A549 (cell line): ENCODE data around the gene MFN2. TPM values are rescaled to one million over a fixed set of nuclear protein-coding genes. Genes with fewer than 3 reads are reported as not detected.

Source experiments
- ATAC-seq, 2 experiments: fragments of 200-7000 bp in 1 of 2; fragments of >200 bp in 1 of 2; cut with Nextera tagmentation in 1 of 2; cut with Tn5 transposase in 1 of 2; 3 replicates each; pipeline versions ENCODE4 v1.8.0 to v1.9.1; 2018 to 2020; ENCODE audit warnings: mild to moderate bottlenecking in 1 of 2, moderate library complexity in 1 of 2
- CTCF ChIA-PET: fragments of 300-600 bp; sonication (Branson Sonifier 250); formaldehyde crosslinking; extraction: SDS; loops from one replicate; lab custom pipeline; 2021; ENCODE audit warnings: antibody characterized with exemption, inconsistent platforms; lab: Yijun Ruan, JAX
- POLR2A ChIA-PET: fragments of 350-600 bp; formaldehyde crosslinking; extraction: SDS; loops from one replicate; lab custom pipeline; 2021; ENCODE audit warnings: antibody characterized with exemption, inconsistent platforms; lab: Yijun Ruan, JAX
- DNase-seq, 2 experiments: peaks; one replicate each; pipeline versions ENCODE4 v3.0.0 to v3.0.0-alpha.2; 2011 to 2016; ENCODE audit warnings: low read depth in 1 of 2, low spot score in 1 of 2
- FAIRE-seq: peaks from 2 replicates; lab custom pipeline; 2011; peaks lifted over from hg19 to GRCh38; lab: Jason Lieb, UNC
- H3K27ac ChIP-seq, 2 experiments: fragments of >200 bp; sonication (Bioruptor Twin); formaldehyde crosslinking; 3 replicates each; pipeline ENCODE4 v1.5.1; 2016 to 2017
- H3K4me1 ChIP-seq: fragments of >200 bp; sonication (Bioruptor Twin); formaldehyde crosslinking; 3 replicates; pipeline ENCODE4 v1.6.1; 2016
- H3K4me2 ChIP-seq: fragments of >200 bp; sonication (Bioruptor Twin); formaldehyde crosslinking; 3 replicates; pipeline ENCODE4 v1.6.1; 2016
- H3K4me3 ChIP-seq: fragments of >200 bp; sonication (Bioruptor Twin); formaldehyde crosslinking; 3 replicates; pipeline ENCODE4 v1.5.1; 2016
- H3K9me3 ChIP-seq: fragments of >200 bp; sonication (Bioruptor Twin); formaldehyde crosslinking; 3 replicates; pipeline ENCODE4 v1.6.1; 2016
- BHLHE40 ChIP-seq: IDR thresholded peaks from 2 replicates; pipeline ENCODE4 v1.6.1; 2012; ENCODE audit warnings: low read depth, low read length, inconsistent platforms
- CBX2 ChIP-seq: fragments of 200-600 bp; sonication (generic); IDR thresholded peaks from 2 replicates; pipeline ENCODE4 v1.6.1; 2016; ENCODE audit warnings: low read depth, mild to moderate bottlenecking, borderline replicate concordance
- CBX8 ChIP-seq: fragments of 200-600 bp; sonication (generic); IDR thresholded peaks from 2 replicates; pipeline ENCODE4 v1.6.1; 2016
- CHD2 ChIP-seq: fragments of 150-350 bp; IDR thresholded peaks from 2 replicates; pipeline ENCODE4 v1.6.1; 2014; ENCODE audit warnings: low read length; ENCODE audit not compliant: partially characterized antibody
- CTCF ChIP-seq: fragments of >200 bp; sonication (Bioruptor Twin); formaldehyde crosslinking; IDR thresholded peaks from 3 replicates; pipeline ENCODE4 v1.5.1; 2016
- E2F6 ChIP-seq: IDR thresholded peaks from 2 replicates; pipeline ENCODE4 v1.6.1; 2012; ENCODE audit warnings: low read depth, borderline replicate concordance
- EHMT2 ChIP-seq: fragments of 200-600 bp; sonication (generic); IDR thresholded peaks from 2 replicates; pipeline ENCODE4 v1.6.1; 2016; ENCODE audit warnings: antibody characterized with exemption, low read depth, mild to moderate bottlenecking, moderate library complexity
- ESRRA ChIP-seq: fragments of 150-350 bp; IDR thresholded peaks from 2 replicates; pipeline ENCODE4 v1.6.1; 2014; ENCODE audit warnings: mild to moderate bottlenecking, low read length, borderline replicate concordance
- FOSB ChIP-seq: fragments of 250-450 bp; sonication (Bioruptor Pico); IDR thresholded peaks from 2 replicates; pipeline ENCODE4 v1.5.0; 2020; ENCODE audit warnings: mild to moderate bottlenecking, moderate library complexity
- FOXS1 ChIP-seq: fragments of 250-450 bp; sonication (Bioruptor Pico); IDR thresholded peaks from 2 replicates; pipeline ENCODE4 v1.5.0; 2020; ENCODE audit warnings: mild to moderate bottlenecking, moderate library complexity
- HDAC2 ChIP-seq: fragments of 200-600 bp; sonication (generic); IDR thresholded peaks from 2 replicates; pipeline ENCODE4 v1.6.1; 2016
- HES2 ChIP-seq: fragments of >200 bp; sonication (Bioruptor Twin); formaldehyde crosslinking; IDR thresholded peaks from 2 replicates; pipeline ENCODE4 v1.6.1; 2016
- HOXB13 ChIP-seq: fragments of 250-450 bp; sonication (Bioruptor Pico); IDR thresholded peaks from 2 replicates; pipeline ENCODE4 v1.5.0; 2020; ENCODE audit warnings: low read depth, mild to moderate bottlenecking, moderate library complexity
- JUNB ChIP-seq: fragments of >200 bp; sonication (Bioruptor Twin); formaldehyde crosslinking; IDR thresholded peaks from 2 replicates; pipeline ENCODE4 v1.6.1; 2016
- MAFK ChIP-seq: fragments of 450-650 bp; IDR thresholded peaks from 2 replicates; pipeline ENCODE4 v1.6.1; 2014; ENCODE audit not compliant: partially characterized antibody
- MAZ ChIP-seq: fragments of 150-350 bp; IDR thresholded peaks from 2 replicates; pipeline ENCODE4 v1.6.1; 2014; ENCODE audit warnings: antibody characterized with exemption, low read depth, low read length, borderline replicate concordance
- NFE2L2 ChIP-seq: fragments of 150-350 bp; conservative IDR thresholded peaks from 2 replicates; pipeline ENCODE4 v1.6.1; 2014; ENCODE audit warnings: low read length
- NR3C1 ChIP-seq: fragments of >200 bp; sonication (Bioruptor Twin); formaldehyde crosslinking; IDR thresholded peaks from 3 replicates; pipeline ENCODE4 v1.6.1; 2017
- PHF8 ChIP-seq: fragments of 200-600 bp; sonication (generic); IDR thresholded peaks from 2 replicates; pipeline ENCODE4 v1.6.1; 2016; ENCODE audit warnings: low read depth, mild to moderate bottlenecking, antibody characterized with exemption, moderate library complexity, borderline replicate concordance
- RAD21 ChIP-seq, 2 experiments: fragments of >200 bp in 1 of 2; sonication (Bioruptor Twin) in 1 of 2; formaldehyde crosslinking in 1 of 2; IDR thresholded peaks in 1 of 2; conservative IDR thresholded peaks in 1 of 2; 2 replicates in 1 of 2; 3 replicates in 1 of 2; pipeline ENCODE4 v1.6.1; 2012 to 2018; ENCODE audit warnings: inconsistent platforms in 1 of 2
- SMC3 ChIP-seq: fragments of >200 bp; sonication (Bioruptor Twin); formaldehyde crosslinking; IDR thresholded peaks from 3 replicates; pipeline ENCODE4 v1.6.1; 2018; ENCODE audit warnings: inconsistent platforms
- TFCP2L1 ChIP-seq: fragments of 250-450 bp; sonication (Bioruptor Pico); IDR thresholded peaks from 2 replicates; pipeline ENCODE4 v1.5.0; 2021; ENCODE audit warnings: mild to moderate bottlenecking
- USF2 ChIP-seq: fragments of 450-650 bp; IDR thresholded peaks from 2 replicates; pipeline ENCODE4 v1.6.1; 2014; ENCODE audit warnings: antibody characterized with exemption
- ZC3H11A ChIP-seq: fragments of 450-650 bp; IDR thresholded peaks from 2 replicates; pipeline ENCODE4 v1.6.1; 2014; ENCODE audit warnings: antibody characterized with exemption, mild to moderate bottlenecking
- ZFP36 ChIP-seq: fragments of 450-650 bp; IDR thresholded peaks from 2 replicates; pipeline ENCODE4 v1.6.1; 2014; ENCODE audit warnings: borderline replicate concordance; ENCODE audit not compliant: partially characterized antibody
- ZNF302 ChIP-seq: fragments of 250-450 bp; sonication (Bioruptor Pico); IDR thresholded peaks from 2 replicates; pipeline ENCODE4 v1.9.0; 2021; ENCODE audit warnings: inconsistent platforms, mild to moderate bottlenecking, moderate library complexity
- ZSCAN20 ChIP-seq: fragments of 250-450 bp; sonication (Bioruptor Pico); IDR thresholded peaks from 2 replicates; pipeline ENCODE4 v1.8.0; 2022; ENCODE audit warnings: mild to moderate bottlenecking, moderate library complexity
- WGBS: methylation state at CpG from one replicate; pipeline ENCODE4 v1.1.6; 2017; ENCODE audit errors: missing lambda C conversion rate; 5-methylcytosine and 5-hydroxymethylcytosine counted together
- polyA plus RNA-seq, 4 experiments: library from polyadenylated mRNA; depleted of rRNA in 3 of 4; stranded (reverse); fragments of >200 nt; fragmentation: RNase III in 1 of 4; extraction: RNeasy Plus Mini Kit Qiagen cat#74134 plus additional on column Dnase treatment in 1 of 4; gene quantifications; 2 replicates in 3 of 4; 3 replicates in 1 of 4; pipeline ENCODE4 v1.2.3, GENCODE V29; 2011 to 2017

MFN2 gene
- polyA plus RNA-seq, 2 of the 4 experiments (the other 2 are of a cell fraction) = 34.7 to 36.8 TPM

DNA sequence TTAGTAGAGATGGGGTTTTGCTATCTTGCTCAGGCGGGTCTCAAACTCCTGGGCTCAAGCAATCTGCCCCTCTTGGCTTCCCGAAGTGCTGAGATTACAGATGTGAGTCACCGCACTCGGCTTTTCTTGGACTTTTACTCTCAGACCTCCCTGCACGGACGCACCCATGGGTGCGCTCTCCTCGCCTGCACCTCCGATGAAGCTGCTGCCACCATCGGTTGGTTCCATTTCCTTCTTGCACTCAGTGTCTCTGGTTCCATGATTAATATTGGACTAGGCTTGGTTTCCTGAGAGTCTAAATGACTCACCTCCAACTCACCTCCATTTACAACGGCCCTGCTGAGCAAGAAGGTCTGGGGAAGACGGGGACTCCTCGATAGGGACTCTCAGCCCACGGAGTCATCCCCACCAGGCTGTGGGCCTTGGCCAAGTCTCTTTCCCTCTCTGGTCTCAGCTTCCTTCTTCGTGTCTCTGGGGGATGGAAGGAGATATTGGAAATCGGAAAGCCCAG is 76.1 kb downstream of the MFN2 start:
- CTCF ChIA-PET = interaction anchor here (1.6 to 2.0 kb wide), 2 partner anchors 23 to 25 kb away, joined by 3 to 4 read pairs; no protein-coding TSS in a partner anchor
- POLR2A ChIA-PET = no interaction called here
- no peak for ATAC-seq
- no peak for DNase-seq
- FAIRE-seq = no peak
- Histone ChIP-seq H3K4me2 (no peak overlapping the region), H3K4me3 (no peak overlapping the region), H3K9me3 (no peaks in the 10 kb centered on the region), H3K27ac (no peak overlapping the region), H3K4me1 (peaks cover 8% of the 10 kb centered on the region; the same call in 1 of the 3 replicates)
- 78% methylated on average over 14 of the region's 16 CpGs for WGBS
- no peak for TF ChIP-seq SMC3
- no peak for TF ChIP-seq NFE2L2
- no peak for TF ChIP-seq E2F6
- TF ChIP-seq HES2 = no peak
- TF ChIP-seq HOXB13 (CRISPR knock-in tag) = no peak
- TF ChIP-seq NR3C1 = no peak
- TF ChIP-seq FOSB = no peak
- TF ChIP-seq ZSCAN20 = no peak
- TF ChIP-seq CBX8 = no peak
- no peak for TF ChIP-seq ZFP36
- TF ChIP-seq EHMT2 = no peak
- no peak for TF ChIP-seq ESRRA
- no peak for TF ChIP-seq PHF8
- TF ChIP-seq ZNF302 (CRISPR knock-in tag) = no peak

GRCh38 chr1:12057382-12057781 is 77.1 kb downstream of the MFN2 start:
- CTCF ChIA-PET = interaction anchor here (0.6 to 1.4 kb wide), 2 partner anchors 15 to 576 kb away, joined by 3 read pairs; no protein-coding TSS in a partner anchor
- no peak overlapping the region for H3K4me2 ChIP-seq
- FAIRE-seq (no peak), DNase-seq (no peak), ATAC-seq (no peak)
- no peak overlapping the region for H3K4me3 ChIP-seq
- no peaks in the 10 kb centered on the region for H3K9me3 ChIP-seq
- H3K27ac ChIP-seq = no peak overlapping the region
- H3K4me1 ChIP-seq = no peaks in the 10 kb centered on the region; the same call in 2 of the 3 replicates
- TF ChIP-seq CBX8 (no peak), MAFK (no peak), USF2 (no peak), HDAC2 (no peak), TFCP2L1 (CRISPR knock-in tag) (no peak), CHD2 (no peak), FOXS1 (CRISPR knock-in tag) (no peak), ZNF302 (CRISPR knock-in tag) (no peak), ZC3H11A (no peak), NR3C1 (no peak), E2F6 (no peak), RAD21 (conservative IDR thresholded peaks at IDR 0.05 in 1 of 2, IDR thresholded peaks at IDR 0.05 in 1 of 2) (no peak), JUNB (no peak), HES2 (no peak), CBX2 (no peak), MAZ (no peak), HOXB13 (CRISPR knock-in tag) (no peak), BHLHE40 (no peak), CTCF (no peak)
- TF ChIP-seq, all 56 proteins: peak for 0
- POLR2A ChIA-PET = no interaction called here
